VCaP (cell line): ENCODE measurements around the gene RDH12.

Source experiments
- H3K27ac ChIP-seq: fragments of 450-650 bp; 2 replicates; pipeline ENCODE4 v1.5.1; 2017
- TF ChIP-seq, protein P1 (sequence below): fragments of 450-650 bp; conservative IDR thresholded peaks from 2 replicates; pipeline ENCODE4 v1.5.1; 2017; ENCODE audit warnings: mild to moderate bottlenecking, moderate library complexity

RDH12 gene

DNA sequence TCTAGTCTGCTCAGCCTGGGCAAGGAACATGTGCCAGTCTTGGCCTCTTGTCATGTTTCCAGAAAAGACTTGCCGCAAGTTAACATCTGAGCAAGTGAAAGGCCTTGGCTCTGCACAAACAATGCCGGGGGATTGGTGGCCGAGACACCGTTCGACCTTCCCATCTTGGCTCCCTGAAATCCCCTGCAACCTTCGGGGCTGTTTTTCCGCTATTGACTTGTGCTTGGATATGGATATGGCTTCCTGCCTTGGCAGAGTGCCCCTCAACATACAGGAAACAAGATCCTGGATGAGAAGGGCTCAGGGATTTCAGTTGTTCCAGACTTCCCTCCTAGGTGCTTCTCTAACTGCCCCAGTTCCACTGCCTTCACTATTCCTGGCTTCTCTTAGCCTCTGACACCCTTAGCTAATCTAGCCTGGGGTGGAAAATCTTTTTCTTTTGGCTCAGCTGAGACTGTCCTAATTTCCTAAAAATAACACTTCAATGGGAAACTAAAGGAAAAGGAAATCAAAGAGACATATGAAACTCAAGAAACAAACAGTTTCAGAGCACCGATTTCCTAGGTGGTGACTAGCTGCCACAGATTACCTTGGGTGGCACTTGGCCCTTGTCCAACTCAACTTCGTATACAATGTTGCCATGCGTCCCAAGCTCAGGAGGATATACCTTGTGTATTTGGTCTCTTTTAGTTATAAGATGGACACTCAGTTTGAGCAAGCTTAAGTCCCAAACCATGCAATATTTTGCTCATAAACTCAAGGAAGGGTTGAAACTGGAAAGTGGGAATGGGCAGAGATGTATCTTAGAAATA, 33.9 kb downstream of the RDH12 start:
- no peak overlapping the region for H3K27ac ChIP-seq
- TF ChIP-seq, protein P1, sequence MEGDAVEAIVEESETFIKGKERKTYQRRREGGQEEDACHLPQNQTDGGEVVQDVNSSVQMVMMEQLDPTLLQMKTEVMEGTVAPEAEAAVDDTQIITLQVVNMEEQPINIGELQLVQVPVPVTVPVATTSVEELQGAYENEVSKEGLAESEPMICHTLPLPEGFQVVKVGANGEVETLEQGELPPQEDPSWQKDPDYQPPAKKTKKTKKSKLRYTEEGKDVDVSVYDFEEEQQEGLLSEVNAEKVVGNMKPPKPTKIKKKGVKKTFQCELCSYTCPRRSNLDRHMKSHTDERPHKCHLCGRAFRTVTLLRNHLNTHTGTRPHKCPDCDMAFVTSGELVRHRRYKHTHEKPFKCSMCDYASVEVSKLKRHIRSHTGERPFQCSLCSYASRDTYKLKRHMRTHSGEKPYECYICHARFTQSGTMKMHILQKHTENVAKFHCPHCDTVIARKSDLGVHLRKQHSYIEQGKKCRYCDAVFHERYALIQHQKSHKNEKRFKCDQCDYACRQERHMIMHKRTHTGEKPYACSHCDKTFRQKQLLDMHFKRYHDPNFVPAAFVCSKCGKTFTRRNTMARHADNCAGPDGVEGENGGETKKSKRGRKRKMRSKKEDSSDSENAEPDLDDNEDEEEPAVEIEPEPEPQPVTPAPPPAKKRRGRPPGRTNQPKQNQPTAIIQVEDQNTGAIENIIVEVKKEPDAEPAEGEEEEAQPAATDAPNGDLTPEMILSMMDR, result no peak

DNA sequence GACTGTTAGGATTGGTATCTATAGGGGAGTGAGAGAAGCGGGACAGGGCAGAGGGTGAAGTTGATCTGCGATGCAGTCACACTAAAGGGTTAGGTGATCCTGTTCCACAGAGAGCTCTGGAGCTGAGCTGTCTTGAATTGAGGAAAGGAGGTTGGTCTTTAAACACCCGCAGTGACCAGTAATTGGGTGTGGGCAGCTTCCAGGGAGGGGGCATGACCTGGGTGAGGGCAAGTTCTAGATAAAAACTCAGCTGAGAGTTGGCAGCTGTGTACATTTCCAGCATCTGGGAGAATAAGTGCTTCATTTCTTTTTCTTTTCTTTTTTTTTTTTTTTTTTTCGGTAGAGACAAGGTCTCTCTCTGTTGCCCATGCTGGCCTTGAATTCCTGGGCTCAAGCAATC, 35.1 kb downstream of the RDH12 start:
- TF ChIP-seq, protein P1, result no peak
- no peak overlapping the region for H3K27ac ChIP-seq

DNA sequence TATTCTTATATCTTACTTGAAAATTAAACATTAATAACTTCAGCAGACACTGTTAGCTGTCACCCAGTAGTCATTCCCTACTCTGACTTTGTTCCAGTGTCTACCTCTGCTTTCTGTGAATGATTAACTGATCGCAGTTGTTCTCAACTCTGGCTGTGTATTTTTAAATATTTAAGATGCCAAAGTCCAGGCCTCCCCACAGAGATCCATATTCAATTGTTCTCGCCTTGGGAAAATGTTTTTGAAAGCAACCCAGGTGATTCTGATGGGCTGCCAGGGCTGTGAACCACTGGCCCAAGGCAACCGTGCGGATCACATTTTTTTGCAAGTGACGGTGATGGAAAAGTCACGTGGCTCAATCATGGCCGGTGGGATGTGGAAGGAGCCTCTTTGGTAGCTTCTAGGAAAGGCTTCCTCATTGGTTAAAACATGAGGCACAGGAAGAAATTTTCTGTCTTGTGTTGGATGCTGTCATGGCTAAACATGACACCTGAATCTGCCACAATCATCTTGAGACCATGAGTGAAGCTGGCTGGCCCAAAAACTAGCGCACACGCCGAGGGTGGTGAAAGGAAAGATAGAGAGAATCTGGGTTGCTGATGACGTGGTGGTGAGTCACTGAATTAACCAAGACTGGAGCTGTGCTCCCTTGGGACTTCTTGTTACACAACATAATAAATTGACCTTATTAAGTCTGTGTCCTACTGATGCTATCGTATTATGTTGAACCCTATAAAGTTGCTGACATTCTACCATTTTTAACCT, 37.2 kb downstream of the RDH12 start:
- TF ChIP-seq, protein P1, result no peak
- H3K27ac ChIP-seq, result peak overlapping the region; percentile 15; the same call in 1 of the 2 replicates

DNA sequence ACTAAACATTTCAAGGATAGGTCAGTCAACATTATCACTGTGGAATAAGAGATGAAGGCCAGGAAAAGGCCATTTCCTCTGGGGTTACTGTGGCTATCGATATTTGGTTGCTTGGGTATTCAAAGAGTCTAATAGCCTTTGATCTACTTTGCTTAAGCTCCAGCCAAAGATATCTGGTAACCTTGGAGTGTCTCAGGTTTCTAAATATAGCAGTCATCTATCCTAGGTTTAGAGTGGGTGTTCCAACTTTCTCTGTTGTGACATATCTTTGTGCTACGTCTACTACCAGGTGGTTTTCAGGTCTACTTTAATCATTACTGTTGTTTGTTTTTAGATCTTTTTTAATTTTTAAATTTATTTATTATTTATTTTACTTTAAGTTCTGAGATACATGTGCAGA, 42.4 kb downstream of the RDH12 start:
- no peak overlapping the region for H3K27ac ChIP-seq
- TF ChIP-seq, protein P1, result no peak

DNA sequence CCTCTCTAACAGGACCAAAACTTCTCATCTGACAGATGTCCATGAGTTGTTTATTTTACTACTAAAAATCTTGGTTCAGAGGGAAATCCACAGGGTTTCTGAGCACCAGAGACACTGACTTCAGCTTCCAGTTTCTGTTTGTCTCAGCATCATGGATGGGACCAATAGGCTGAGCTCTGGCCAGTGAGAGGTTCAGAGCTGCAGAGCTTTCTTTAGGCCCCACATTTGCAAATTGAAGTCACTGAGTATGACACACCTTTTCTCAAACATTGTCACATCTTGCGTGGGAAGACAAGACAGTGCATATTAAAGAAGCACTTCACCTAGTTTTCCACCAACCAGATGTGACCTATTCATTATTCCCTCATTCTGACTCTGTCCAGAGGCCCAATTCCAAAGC, 45.2 kb downstream of the RDH12 start:
- TF ChIP-seq, protein P1, result no peak
- H3K27ac ChIP-seq, result no peak overlapping the region

DNA sequence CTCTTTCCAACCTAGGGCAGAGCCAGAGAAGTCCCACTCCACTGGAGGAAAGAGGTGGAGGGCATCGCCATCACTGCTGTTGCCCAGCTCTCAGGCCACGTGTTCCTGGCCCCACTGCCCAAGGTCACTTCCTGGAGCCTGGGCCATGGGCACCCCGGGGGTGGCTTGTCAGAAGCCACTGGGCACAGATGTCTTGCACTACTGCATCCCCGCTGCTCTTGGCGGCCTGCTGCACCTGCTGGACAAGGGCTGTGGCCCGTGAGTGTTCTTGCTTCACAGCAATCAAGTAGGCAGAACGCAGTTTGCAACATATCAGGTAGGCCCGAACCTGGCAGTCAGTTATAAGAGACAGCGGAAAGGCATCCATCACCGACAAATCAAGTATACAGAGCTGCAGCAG, 46.6 kb downstream of the RDH12 start:
- TF ChIP-seq, protein P1, result no peak
- no peak overlapping the region for H3K27ac ChIP-seq

DNA sequence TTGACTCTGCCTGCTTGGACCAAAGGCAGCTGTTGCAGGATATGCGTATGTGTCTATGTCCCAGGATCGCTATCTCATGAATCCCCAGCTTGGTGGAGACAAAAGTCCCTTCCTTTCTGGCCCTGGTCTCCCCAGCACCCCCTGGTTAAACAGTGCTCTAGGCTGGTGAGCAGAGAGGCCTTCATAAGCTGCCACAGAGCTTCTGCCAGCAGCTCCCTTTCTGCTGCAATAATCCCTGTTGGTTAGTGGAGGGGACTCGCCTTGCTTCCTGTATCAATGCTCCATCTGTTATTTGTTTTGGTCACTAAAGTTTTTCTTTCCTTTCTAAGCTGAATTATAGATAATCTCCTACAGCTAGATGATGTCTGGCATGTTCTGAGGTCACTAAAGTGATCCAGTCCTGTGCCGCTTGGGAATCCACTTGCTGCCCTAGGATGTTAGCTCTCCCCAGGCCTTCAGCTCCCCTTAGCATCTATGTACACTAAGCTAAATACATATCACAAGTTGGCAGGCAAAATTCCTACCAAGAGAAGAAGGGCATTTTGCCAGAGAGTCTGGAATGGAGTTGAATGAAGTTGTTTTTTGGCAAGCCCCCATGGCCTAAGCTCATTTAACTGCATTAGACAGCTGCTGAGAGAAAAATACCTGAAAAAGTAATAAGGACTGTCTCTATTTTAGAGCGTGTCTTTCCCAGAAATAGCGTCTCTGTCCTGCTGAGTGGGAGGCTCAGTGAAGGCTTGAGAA, 47.8 kb downstream of the RDH12 start:
- TF ChIP-seq, protein P1, result no peak
- H3K27ac ChIP-seq, result no peak overlapping the region
